ENCODE results near the gene GTPBP8. TPM values are rescaled to one million over a fixed set of nuclear protein-coding genes. Genes with fewer than 3 reads are reported as not detected.

Gene GTPBP8
- polyA plus RNA-seq, 1 donor from 2014 or later = 32.4 TPM

- Histone ChIP-seq H2AFZ (ENCODE audit: low read depth, low read length) (no peak overlapping the region), H3K4me3 (ENCODE audit: low read length) (no peak overlapping the region), H3K79me2 (replicated peaks; ENCODE audit: insufficient read depth, low read length) (no peaks in the 10 kb centered on the region), H4K20me1 (ENCODE audit: insufficient read depth) (no peaks in the 10 kb centered on the region), H3K4me2 (ENCODE audit: low read length) (no peak overlapping the region), H3K27me3 (ENCODE audit: insufficient read depth, low read depth, low read length) (no peaks in the 10 kb centered on the region), H3F3A (ENCODE audit: insufficient read depth, low read length, poor library complexity, severe bottlenecking) (no peaks in the 10 kb centered on the region), H3K27ac (ENCODE audit: low read length) (no peak overlapping the region), H3K9me2 (ENCODE audit: insufficient read depth, low read length) (no peaks in the 10 kb centered on the region), H3K36me3 (ENCODE audit: insufficient read depth, low read length) (no peaks in the 10 kb centered on the region), H3K9ac (ENCODE audit: low read length) (no peak overlapping the region), H3K9me3 (ENCODE audit: low read length) (no peaks in the 10 kb centered on the region)
- TF ChIP-seq, protein P1, sequence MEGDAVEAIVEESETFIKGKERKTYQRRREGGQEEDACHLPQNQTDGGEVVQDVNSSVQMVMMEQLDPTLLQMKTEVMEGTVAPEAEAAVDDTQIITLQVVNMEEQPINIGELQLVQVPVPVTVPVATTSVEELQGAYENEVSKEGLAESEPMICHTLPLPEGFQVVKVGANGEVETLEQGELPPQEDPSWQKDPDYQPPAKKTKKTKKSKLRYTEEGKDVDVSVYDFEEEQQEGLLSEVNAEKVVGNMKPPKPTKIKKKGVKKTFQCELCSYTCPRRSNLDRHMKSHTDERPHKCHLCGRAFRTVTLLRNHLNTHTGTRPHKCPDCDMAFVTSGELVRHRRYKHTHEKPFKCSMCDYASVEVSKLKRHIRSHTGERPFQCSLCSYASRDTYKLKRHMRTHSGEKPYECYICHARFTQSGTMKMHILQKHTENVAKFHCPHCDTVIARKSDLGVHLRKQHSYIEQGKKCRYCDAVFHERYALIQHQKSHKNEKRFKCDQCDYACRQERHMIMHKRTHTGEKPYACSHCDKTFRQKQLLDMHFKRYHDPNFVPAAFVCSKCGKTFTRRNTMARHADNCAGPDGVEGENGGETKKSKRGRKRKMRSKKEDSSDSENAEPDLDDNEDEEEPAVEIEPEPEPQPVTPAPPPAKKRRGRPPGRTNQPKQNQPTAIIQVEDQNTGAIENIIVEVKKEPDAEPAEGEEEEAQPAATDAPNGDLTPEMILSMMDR (IDR thresholded peaks at IDR 0.05; ENCODE audit: poor library complexity, severe bottlenecking) = no peak
- TF ChIP-seq RAD21 (conservative IDR thresholded peaks at IDR 0.05) (no peak), POLR2AphosphoS5 (IDR thresholded peaks at IDR 0.05) (no peak), TAF1 (IDR thresholded peaks at IDR 0.05; ENCODE audit: low read depth) (no peak), REST (IDR thresholded peaks at IDR 0.05; ENCODE audit: borderline replicate concordance) (no peak), MXI1 (conservative IDR thresholded peaks at IDR 0.05; ENCODE audit: poor library complexity, severe bottlenecking) (no peak), EP300 (conservative IDR thresholded peaks at IDR 0.05; ENCODE audit: poor library complexity, severe bottlenecking) (no peak), SMC3 (conservative IDR thresholded peaks at IDR 0.05; ENCODE audit: poor library complexity) (no peak), EZH2 (IDR thresholded peaks at IDR 0.05; ENCODE audit: borderline replicate concordance, insufficient read depth, low read length, poor library complexity, severe bottlenecking) (no peak)
Measured at GRCh38 chr3:113038328-113038727, 47.5 kb downstream of the GTPBP8 start.

- Histone ChIP-seq H3K9me3 (ENCODE audit: low read length) (no peaks in the 10 kb centered on the region), H4K20me1 (ENCODE audit: insufficient read depth) (no peaks in the 10 kb centered on the region), H3K36me3 (ENCODE audit: insufficient read depth, low read length) (no peaks in the 10 kb centered on the region), H2AFZ (ENCODE audit: low read depth, low read length) (no peak overlapping the region), H3K27me3 (ENCODE audit: insufficient read depth, low read depth, low read length) (no peaks in the 10 kb centered on the region), H3K4me3 (ENCODE audit: low read length) (no peak overlapping the region), H3K79me2 (replicated peaks; ENCODE audit: insufficient read depth, low read length) (no peaks in the 10 kb centered on the region), H3K27ac (ENCODE audit: low read length) (no peak overlapping the region), H3K9ac (ENCODE audit: low read length) (no peak overlapping the region), H3K4me2 (ENCODE audit: low read length) (no peak overlapping the region), H3K9me2 (ENCODE audit: insufficient read depth, low read length) (no peaks in the 10 kb centered on the region), H3F3A (ENCODE audit: insufficient read depth, low read length, poor library complexity, severe bottlenecking) (no peaks in the 10 kb centered on the region)
- TF ChIP-seq REST (IDR thresholded peaks at IDR 0.05; ENCODE audit: borderline replicate concordance) = no peak
- no peak for TF ChIP-seq EZH2 (IDR thresholded peaks at IDR 0.05; ENCODE audit: borderline replicate concordance, insufficient read depth, low read length, poor library complexity, severe bottlenecking)
- TF ChIP-seq TAF1 (IDR thresholded peaks at IDR 0.05; ENCODE audit: low read depth) = no peak
- TF ChIP-seq RAD21 (conservative IDR thresholded peaks at IDR 0.05) = no peak
- no peak for TF ChIP-seq EP300 (conservative IDR thresholded peaks at IDR 0.05; ENCODE audit: poor library complexity, severe bottlenecking)
- no peak for TF ChIP-seq POLR2AphosphoS5 (IDR thresholded peaks at IDR 0.05)
- TF ChIP-seq SMC3 (conservative IDR thresholded peaks at IDR 0.05; ENCODE audit: poor library complexity) = no peak
- TF ChIP-seq, protein P1 (IDR thresholded peaks at IDR 0.05; ENCODE audit: poor library complexity, severe bottlenecking) = no peak
- TF ChIP-seq MXI1 (conservative IDR thresholded peaks at IDR 0.05; ENCODE audit: poor library complexity, severe bottlenecking) = no peak
Measured at GRCh38 chr3:113039546-113039945, 48.8 kb downstream of the GTPBP8 start.

Measured in neural cell (in vitro differentiated cells).